HL-60/S4 treated with phorbol 12-myristate 13-acetate at 8.2 ng/mL for 4 days and 3 days (cell line): Measurements from ENCODE around the gene PRR5.
"Not testable (repeated sequence)": the region's sequence is repeated elsewhere in the genome, so short reads cannot be mapped to it uniquely, and the experiment has no call there.

Experiments used
- in situ Hi-C: fragments of 300-500 bp; cut with MboI; formaldehyde crosslinking; loops from 2 replicates; pipeline ENCODE4 v1.15.0; 2022; ENCODE audit warnings: low sequenced_read_pairs

The PRR5 gene

DNA sequence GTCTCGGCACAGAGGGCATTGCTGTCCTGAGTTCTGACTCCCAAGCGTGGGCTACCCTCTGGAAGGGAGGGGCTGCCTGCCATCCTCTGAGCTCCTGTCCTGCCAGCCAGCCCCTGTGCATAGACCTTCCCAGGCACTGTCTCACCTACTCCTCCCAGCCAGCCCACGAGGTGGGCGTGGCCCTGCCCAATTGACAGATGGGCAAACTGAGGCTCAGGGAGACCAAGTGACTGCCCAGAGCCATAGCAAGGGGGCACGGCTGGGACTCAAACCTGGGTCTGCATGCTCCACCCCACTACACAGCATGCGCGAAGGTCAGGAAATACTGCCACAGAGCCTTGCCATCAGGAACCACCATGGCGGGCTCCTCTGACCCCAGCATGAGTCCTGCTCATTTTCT, 29.4 kb upstream of the PRR5 start:
- in situ Hi-C loops, result no loop called here

GRCh38 chr22:44673406-44673805, 28.6 kb upstream of the PRR5 start:
- in situ Hi-C loops, result no loop called here

DNA sequence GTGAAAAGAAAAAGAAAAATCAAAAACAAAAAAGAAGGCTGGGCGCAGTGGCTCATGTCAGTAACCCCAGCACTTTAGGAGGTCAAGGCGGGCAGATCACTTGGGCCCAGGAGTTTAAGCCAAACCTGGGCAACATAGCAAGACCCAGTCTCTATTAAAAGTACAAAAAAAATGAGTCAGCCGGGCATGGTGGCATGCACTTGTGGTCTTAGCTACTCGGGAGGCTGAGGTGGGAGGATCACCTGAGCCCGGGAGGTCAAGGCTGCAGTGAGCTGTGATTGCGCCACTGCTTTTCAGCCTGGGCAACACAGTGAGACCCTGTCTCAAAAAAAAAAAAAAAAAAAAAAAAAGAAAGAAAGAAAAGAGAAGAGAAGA, 26.0 kb upstream of the PRR5 start:
- in situ Hi-C loops, result not testable (repeated sequence)

- in situ Hi-C loops, result no loop called here
Measured at GRCh38 chr22:44676441-44677352, 25.3 kb upstream of the PRR5 start.

GRCh38 chr22:44677353-44677840, 24.6 kb upstream of the PRR5 start:
- in situ Hi-C loops, result no loop called here

- in situ Hi-C loops, result no loop called here
Measured at GRCh38 chr22:44677871-44678555, 24.0 kb upstream of the PRR5 start.

DNA sequence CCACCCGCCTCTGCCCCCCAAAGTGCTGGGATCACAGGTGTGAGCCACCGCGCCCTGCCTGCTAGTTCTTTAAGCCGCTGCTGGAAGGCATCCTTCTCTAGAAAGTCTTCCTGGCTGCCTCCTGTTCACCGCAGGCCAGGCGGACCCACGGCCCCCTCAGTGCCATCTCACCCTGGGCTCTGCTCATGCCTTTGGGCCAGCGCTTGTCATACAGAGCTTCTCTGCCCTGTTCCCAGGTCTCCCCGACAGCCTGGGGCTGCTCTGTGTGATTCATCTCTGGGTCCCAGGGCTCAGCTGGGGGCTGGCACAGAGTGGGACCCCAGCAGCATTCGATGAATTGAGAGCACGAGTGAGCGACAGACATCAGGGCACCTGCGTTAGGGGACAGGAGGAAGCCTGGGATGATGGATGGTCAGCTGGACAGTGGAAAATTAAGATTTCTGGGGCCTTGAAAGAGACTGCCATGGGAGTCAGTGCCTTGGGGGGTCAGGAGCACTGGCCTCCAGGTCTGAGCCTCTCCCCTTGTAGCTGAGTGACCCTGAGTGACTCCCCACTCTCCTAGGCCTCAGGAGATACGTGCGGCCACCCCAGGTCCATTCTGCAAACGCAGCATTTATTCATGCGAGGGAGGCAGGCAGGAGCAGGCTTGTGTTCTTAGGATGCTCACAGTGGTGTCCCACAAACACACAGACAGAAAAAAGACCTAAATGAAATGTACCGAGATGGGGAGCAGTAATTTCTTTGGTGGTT, 23.3 kb upstream of the PRR5 start:
- in situ Hi-C loops, result no loop called here

- in situ Hi-C loops, result not testable (repeated sequence)
Measured at GRCh38 chr22:44679306-44679647, 22.7 kb upstream of the PRR5 start.

GRCh38 chr22:44680058-44680457, 21.9 kb upstream of the PRR5 start:
- in situ Hi-C loops, result no loop called here

GRCh38 chr22:44680481-44680894, 21.5 kb upstream of the PRR5 start:
- in situ Hi-C loops, result no loop called here

GRCh38 chr22:44682556-44683168, 19.3 kb upstream of the PRR5 start:
- in situ Hi-C loops, result no loop called here

- in situ Hi-C loops, result no loop called here
Measured at GRCh38 chr22:44683237-44683636, 18.8 kb upstream of the PRR5 start.

- in situ Hi-C loops, result no loop called here
Measured at GRCh38 chr22:44683881-44684280, 18.1 kb upstream of the PRR5 start.

DNA sequence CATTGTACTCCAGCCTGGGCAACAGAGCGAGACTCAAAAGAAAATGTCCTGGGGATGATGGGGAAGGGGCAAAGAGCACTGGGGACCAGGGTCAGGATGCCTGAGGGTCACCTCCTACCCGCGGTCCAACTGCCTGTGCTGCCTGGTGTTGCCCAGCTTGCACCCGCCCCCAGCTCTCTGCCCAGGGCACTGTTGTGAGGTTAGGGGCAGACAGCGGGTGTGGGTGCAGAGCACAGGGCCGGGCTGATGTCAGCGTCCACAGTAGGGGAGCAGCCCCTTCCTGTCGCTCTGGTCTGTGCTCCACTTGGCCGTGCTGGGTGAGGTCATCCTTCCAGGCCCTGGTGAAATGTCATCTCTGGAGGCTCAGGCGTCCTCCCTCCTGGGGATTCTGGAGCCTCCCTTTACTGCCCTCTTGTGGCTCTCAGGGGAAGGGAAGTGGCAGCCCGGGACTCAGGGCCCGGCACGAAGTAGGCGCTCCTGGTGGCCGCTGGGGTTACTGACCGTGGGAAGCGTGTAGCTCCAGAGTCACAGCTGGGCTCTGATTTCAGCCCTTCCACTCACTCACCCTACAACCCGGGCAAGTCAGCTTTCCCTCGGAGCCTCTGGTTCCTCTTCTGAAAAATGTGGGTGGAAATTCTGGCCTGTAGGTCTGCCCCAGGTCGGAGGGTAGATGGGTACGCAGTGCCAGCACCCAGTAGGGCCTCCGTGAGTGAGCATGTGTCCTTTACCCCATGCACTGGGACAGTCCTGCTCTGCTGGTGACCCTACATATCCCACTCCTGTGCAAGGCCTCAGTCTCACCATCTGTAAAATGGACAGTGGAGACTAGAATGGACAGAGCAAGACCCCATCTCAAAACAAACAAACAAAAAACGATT, 17.3 kb upstream of the PRR5 start:
- in situ Hi-C loops, result no loop called here

DNA sequence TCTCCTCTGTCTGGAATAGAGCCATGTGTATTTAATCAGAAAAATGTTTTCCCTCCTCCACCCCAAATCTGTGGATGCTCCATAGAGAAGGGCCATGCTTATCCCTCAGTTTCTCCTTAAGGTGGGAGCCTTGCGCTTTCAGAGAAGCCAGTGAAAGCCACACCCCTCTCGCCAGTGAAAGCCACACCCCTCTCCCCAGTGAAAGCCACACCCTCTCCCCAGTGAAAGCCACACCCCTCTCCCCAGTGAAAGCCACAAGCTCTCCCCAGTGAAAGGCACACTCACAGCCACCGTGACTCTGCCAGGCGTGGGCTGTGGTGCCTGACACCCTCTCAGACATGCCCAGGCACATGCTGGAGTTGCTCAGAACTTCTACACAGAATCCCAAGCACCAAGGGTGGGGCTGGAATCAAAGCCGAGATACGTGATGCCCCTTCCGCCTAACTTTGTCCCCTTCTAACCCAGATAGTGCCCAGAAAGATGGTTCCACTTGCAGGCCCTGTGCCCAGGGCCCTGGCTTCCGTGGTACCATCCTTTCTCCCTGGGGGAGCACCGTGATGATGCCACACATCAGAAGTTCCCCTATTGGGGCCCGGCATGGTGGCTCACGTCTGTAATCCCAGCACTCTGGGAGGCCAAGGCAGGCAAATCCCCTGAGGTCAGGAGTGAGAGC, 16.5 kb upstream of the PRR5 start:
- in situ Hi-C loops, result no loop called here

- in situ Hi-C loops, result no loop called here
Measured at GRCh38 chr22:44686873-44687600, 15.0 kb upstream of the PRR5 start.

DNA sequence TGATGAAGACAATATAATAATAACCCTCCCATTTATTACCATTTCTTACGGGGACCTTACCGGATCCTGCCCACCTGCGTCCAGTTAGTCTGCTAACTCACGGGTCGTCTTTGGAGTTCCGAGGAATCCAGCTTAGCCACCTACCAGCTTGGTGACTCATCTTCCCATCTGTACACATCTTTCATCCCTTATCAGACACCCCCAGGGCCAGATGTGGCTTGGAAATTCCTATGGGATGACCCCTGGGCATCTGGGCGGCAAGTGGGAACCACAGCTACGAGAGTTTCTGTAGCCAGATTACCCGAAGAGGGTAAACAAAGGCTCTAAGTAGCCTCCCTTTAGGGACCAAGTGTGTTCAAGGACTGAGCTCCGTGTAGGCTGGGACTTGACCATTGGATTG, 12.8 kb upstream of the PRR5 start:
- in situ Hi-C loops, result no loop called here

DNA sequence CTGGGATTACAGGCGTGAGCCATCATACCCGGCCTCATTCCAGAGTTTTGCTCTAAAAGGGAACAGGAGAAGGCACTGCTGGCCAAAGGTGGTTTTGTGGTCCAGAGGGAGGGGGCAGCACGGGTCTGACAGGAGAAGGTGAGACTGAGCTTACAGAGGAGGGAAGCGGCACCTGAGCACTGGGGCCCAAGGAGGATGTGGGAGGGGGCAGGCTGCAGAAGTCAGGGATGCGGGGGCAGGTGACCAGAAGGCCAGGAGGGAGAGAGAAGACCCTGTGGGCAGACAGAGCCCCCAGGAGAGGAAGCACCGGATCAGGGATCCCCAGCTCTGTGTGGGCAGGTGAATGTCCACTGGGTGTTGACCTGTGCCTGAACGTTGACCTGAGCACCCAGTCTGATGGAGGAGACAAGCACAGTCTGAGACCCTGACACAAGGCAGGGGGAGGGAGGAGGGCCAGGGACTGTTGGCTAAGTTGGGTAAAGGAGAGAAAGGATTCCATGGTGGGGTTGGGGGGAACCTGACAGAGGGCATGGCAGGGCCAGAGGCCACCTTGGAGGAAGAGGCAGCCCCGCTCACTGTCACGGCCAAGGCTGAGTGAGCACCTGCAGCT, 12.0 kb upstream of the PRR5 start:
- in situ Hi-C loops, result no loop called here
